GM10248 (cell line): ENCODE data around the gene BACH2.
"Not testable (repeated sequence)": the region's sequence is repeated elsewhere in the genome, so short reads cannot be mapped to it uniquely, and the experiment has no call there.

Experiments used
- CTCF ChIA-PET: fragments of 300-600 bp; sonication (Branson Sonifier 250); formaldehyde crosslinking; extraction: SDS; loops from one replicate; lab custom pipeline; 2021; ENCODE audit warnings: antibody characterized with exemption; lab: Yijun Ruan, JAX
- POLR2A ChIA-PET: fragments of 350-650 bp; sonication (Branson Sonifier 250); formaldehyde crosslinking; extraction: SDS; loops from one replicate; lab custom pipeline; 2020; ENCODE audit warnings: antibody characterized with exemption; lab: Yijun Ruan, JAX
- DNase-seq: peaks from one replicate; pipeline ENCODE4 v3.0.0; 2012; ENCODE audit errors: extremely low spot score
- TF ChIP-seq, protein P1 (sequence below): IDR thresholded peaks from 2 replicates; pipeline ENCODE4 v1.5.1; 2012; ENCODE audit warnings: mild to moderate bottlenecking, low read depth; ENCODE audit errors: extremely low read depth, missing control alignments, control extremely low read depth

Gene BACH2

DNA sequence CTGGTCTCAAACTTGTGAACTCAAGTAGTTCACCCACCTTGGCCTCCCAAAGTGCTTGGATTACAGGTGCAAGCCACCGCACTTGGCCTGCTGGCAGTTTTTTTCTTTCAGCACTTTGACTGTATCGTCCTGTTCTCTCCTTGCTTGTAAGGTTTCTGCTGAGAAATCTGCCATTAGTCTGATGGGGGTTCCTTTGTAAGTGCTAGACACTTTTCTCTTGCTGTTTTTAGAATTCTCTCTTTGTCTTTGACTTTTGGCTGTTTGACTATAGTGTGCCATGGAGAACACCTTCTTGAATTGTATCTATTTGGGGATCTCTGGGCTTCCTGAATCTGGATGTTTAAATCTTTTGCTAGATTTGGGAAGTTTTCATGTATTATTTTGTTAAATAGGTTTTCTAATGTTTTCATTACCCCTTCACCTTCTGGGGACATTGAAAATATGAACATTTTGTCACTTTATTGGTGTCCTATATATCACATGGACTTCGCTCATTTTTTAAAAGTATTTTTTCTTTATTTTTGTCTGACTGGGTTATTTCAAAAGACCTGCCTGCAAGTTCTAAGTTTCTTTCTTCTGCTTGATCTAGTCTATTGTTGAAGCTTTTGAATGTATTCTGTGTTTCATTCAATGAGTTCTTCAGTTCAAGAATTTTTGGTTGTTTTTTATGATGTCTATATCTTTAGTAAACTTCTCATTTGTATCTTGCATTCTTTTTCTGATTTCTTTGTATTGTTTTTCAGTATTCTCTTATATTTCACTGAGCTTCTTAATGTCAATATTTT is 380.3 kb downstream of the BACH2 start:
- TF ChIP-seq, protein P1, sequence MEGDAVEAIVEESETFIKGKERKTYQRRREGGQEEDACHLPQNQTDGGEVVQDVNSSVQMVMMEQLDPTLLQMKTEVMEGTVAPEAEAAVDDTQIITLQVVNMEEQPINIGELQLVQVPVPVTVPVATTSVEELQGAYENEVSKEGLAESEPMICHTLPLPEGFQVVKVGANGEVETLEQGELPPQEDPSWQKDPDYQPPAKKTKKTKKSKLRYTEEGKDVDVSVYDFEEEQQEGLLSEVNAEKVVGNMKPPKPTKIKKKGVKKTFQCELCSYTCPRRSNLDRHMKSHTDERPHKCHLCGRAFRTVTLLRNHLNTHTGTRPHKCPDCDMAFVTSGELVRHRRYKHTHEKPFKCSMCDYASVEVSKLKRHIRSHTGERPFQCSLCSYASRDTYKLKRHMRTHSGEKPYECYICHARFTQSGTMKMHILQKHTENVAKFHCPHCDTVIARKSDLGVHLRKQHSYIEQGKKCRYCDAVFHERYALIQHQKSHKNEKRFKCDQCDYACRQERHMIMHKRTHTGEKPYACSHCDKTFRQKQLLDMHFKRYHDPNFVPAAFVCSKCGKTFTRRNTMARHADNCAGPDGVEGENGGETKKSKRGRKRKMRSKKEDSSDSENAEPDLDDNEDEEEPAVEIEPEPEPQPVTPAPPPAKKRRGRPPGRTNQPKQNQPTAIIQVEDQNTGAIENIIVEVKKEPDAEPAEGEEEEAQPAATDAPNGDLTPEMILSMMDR = no peak
- POLR2A ChIA-PET = no interaction called here
- CTCF ChIA-PET = no interaction called here
- no peak for DNase-seq

DNA sequence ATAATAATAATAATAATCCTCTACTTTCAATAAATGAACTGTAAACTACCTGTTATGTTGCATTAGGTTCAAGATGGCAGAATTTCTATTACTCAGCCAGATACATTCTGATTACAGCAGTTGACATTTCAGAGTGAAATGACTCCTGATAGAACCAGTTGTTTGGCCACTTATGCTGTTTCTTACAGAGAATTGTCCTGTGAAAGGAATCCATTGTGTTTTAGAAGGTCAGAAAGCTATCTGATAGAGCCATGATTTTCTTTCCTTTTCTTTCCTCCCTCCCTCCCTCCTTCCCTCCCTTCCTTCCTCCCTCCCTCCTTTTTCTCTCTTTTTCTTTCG is 385.8 kb downstream of the BACH2 start:
- ChIA-PET POLR2A (interaction anchor here (0.7 kb wide), 1 partner anchor 144 kb away, joined by 4 read pairs; no protein-coding TSS in a partner anchor), CTCF (no interaction called here)
- TF ChIP-seq, protein P1 = no peak
- DNase-seq = no peak

DNA sequence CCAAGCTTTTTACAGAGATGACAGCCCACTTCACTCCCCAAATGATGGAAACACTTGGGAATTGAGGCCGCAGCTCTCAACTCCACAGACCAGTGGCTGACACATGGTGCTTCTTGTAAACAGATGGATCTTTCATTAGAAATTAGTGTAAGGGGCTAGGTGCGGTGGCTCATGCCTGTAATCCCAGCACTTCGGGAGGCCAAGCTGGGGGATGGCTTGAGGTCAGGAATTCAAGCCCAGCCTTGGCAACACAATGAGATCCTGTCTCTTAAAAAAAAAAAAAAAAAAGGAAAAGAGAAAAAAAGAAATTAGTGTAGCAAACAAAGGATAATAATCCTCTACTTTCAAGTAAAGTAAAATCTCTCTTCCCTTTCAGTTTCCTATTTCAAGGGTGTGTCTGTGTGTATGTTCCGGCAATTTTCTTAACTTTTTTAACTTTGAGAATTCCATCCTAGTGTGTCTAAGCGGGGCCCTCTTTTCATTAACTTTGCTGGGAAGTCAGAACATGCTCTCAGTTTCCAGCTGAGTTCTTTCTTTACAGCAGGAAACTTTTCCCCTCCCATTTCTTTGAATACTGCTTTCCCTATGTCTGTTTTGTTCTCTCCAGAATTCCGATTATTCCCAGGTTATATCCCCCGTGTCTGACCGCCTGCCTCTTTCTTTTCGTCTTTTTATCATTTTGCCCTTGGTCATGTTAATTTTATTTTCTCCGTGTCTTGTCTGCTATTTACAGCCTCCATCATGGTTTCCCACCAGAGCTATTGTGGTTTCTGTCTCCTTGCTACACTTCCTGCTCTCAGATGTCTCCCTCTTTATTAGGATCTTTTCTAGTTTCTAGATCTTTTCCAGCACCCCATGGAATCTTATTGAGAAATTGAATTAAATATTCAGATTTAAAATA is 386.4 kb downstream of the BACH2 start:
- POLR2A ChIA-PET = interaction anchor here (0.7 kb wide), 1 partner anchor 145 kb away, joined by 4 read pairs; no protein-coding TSS in a partner anchor
- DNase-seq, CTCF ChIA-PET: not testable (repeated sequence)

DNA sequence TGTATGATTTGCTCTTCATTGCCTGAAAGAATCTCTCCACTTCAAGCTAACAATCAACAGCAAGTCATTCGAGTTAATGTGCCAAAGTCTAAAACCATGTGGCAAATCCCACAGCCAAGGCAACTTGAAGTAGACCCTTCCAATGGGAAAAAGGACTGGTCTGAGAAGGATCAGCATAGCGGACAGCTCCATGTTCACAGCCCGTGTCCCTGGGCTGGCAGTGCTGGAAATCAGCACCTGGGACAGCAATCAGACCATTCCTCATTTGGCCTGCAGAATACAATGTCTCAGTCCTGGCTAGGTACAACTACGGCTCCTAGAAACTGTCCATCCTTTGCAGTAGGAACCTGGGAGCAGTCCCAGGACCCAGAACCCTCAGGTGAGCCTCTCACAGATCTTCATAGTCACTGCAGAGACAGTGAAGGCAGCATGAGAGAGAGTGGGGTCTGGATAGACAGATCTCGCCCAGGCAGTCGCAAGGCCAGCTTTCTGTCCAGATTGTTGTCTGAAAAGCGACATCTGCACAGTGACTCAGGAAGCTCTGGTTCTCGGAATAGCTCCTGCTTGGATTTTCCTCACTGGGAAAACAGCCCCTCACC is 401.3 kb downstream of the BACH2 start:
- no peak for DNase-seq
- TF ChIP-seq, protein P1 = no peak
- CTCF ChIA-PET = interaction anchor here (1.0 kb wide), 1 partner anchor 10 kb away, joined by 3 read pairs; no protein-coding TSS in a partner anchor
- POLR2A ChIA-PET = no interaction called here

DNA sequence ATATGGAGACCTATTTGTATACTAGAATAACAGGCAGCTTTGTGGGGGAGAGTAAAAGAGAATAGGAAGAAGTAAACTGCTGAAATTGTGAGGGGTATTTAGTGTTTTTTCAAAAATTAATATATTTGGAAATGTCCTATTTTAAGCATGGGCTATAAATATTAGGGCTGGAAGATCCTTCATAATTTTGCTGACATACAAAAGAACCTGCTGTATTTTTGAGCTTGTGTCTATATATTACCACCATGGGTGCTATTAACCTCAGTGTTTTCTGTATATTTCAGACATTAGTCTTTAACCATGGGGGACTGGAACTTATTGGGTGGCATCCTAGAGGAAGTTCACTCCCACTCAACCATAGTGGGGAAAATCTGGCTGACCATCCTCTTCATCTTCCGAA is 402.5 kb downstream of the BACH2 start, which contains the start of gene GJA10:
Gene GJA10, plus strand, starts transcription at position 301 of the 400 bp plus-strand sequence. Its CDS starts 0 bp downstream, at position 301.
- no peak for DNase-seq
- TF ChIP-seq, protein P1 = no peak
- POLR2A ChIA-PET = no interaction called here
- CTCF ChIA-PET = no interaction called here

DNA sequence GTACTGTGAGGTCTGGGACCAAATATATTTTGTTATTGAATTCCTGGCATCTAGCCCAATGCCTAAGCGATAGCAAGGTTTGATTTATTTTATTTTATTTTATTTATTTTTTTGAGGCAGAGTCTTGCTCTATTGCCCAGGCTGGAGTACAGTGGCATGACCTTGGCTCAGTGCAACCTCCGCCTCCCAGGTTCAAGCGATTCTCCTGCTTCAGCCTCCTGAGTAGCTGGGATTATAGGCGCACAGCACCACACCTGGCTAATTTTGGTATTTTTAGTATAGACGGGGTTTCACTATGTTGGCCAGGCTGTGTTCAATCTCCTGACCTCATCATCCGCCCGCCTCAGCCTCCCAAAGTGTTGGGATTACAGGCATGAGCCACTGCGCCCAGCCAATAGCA is 404.1 kb downstream of the BACH2 start:
- CTCF ChIA-PET, POLR2A ChIA-PET, DNase-seq: not testable (repeated sequence)

DNA sequence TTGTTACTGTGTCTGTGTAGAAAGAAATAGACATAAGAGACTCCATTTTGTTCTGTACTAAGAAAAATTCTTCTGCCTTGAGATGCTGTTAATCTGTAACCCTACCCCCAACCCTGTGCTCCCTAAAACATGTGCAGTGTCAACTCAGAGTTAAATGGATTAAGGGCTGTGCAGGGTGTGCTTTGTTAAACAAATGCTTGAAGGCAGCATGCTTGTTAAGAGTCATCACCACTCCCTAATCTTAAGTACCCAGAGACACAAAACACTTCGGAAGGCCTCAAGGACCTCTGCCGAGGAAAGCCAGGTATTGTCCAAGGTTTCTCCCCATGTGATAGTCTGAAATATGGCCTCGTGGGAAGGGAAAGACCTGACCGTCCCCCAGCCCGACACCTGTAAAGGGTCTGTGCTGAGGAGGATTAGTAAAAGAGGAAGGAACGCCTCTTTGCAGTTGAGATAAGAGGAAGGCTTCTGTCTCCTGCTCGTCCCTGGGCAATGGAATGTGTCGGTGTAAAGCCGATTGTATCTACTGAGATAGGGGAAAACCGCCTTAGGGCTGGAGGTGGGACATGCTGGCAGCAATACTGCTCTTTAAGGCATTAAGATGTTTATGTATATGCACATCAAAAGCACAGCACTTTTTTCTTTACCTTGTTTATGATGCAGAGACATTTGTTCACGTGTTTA is 405.7 kb downstream of the BACH2 start:
- DNase-seq, POLR2A ChIA-PET, CTCF ChIA-PET: not testable (repeated sequence)
